Muscle layer of duodenum (tissue), 2 donors: Measurements from ENCODE around the gene CD180.

ENCODE experiments used
- H3K27ac ChIP-seq: one replicate; pipeline ENCODE4 v1.7.0; 2013; ENCODE audit warnings: mild to moderate bottlenecking, low read length
- H3K27me3 ChIP-seq: one replicate; pipeline ENCODE4 v1.7.0; 2013; ENCODE audit warnings: low read depth, mild to moderate bottlenecking, control low read depth, low read length
- H3K36me3 ChIP-seq, 2 donors: one replicate each; pipeline ENCODE4 v1.7.0; 2013; ENCODE audit warnings: low read length in 2 of 2, control low read depth in 1 of 2, mild to moderate bottlenecking in 1 of 2; ENCODE audit not compliant: insufficient read depth in 2 of 2, control insufficient read depth in 1 of 2
- H3K4me1 ChIP-seq, 2 donors: one replicate each; pipeline ENCODE4 v1.7.0; 2013; ENCODE audit warnings: low read length in 2 of 2, mild to moderate bottlenecking in 2 of 2, control low read depth in 1 of 2, moderate library complexity in 1 of 2; ENCODE audit not compliant: insufficient read depth in 2 of 2, control insufficient read depth in 1 of 2
- H3K4me3 ChIP-seq, 2 donors: one replicate each; pipeline ENCODE4 v1.7.0; 2013; ENCODE audit warnings: low read length in 2 of 2, low read depth in 1 of 2, mild to moderate bottlenecking in 1 of 2
- H3K9me3 ChIP-seq, 2 donors: one replicate each; pipeline ENCODE4 v1.7.0; 2013; ENCODE audit warnings: low read length in 2 of 2, control low read depth in 1 of 2, mild to moderate bottlenecking in 1 of 2; ENCODE audit not compliant: control insufficient read depth in 1 of 2
- donor health status: healthy.

CD180 gene

DNA sequence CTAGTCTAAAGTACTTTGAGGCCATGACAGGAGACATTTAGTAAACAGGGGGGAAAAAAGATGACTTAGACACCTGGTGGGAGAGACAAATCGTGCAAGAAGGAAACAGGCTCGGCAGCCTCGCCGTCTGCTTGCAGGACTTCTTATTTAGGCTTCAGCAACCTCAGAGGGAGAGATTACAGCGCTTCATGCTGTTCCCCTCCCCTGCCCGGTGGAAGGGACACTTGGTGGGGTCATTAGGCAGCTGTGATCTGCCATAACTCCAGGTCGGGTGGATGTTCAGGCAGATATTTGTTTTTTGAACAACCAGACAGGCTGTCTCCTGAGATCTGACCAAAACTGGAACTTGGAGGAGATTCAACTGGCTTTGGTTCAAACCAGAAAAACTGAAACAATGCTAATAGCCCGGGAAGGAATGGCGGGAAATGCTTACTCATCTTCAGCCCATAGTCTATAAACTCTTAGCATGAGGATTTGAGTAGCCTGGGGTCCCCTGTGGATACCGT, 38.1 kb upstream of the CD180 start:
- Histone ChIP-seq H3K4me1 (no peaks in the 10 kb centered on the region), H3K4me3 (peak overlapping the region; percentile 40 to 44), H3K27me3 (no peaks in the 10 kb centered on the region), H3K36me3 (no peaks in the 10 kb centered on the region), H3K9me3 (no peaks in the 10 kb centered on the region), H3K27ac (peak overlapping the region; percentile 61)

DNA sequence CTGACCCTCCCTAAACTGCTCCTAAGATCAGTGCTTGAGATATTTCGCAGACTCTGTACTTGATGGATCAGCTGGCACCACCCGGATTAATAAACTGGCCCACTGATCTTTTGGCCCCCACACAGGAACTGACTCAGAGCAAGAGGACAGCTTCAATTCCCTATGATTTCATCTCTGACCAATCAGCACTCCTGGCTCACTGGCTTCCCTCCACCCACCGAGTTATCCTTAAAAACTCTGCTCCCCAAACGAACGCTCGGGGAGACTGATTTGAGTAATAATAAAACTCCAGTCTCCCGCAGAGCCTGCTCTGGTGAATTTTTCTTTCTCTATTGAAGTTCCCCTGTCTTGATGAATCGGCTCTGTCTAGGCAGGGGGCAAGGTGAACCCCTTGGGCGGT, 36.5 kb upstream of the CD180 start:
- Histone ChIP-seq H3K9me3 (no peaks in the 10 kb centered on the region), H3K4me1 (no peaks in the 10 kb centered on the region), H3K27me3 (no peaks in the 10 kb centered on the region), H3K4me3 (no peak overlapping the region), H3K36me3 (no peaks in the 10 kb centered on the region), H3K27ac (no peak overlapping the region)

DNA sequence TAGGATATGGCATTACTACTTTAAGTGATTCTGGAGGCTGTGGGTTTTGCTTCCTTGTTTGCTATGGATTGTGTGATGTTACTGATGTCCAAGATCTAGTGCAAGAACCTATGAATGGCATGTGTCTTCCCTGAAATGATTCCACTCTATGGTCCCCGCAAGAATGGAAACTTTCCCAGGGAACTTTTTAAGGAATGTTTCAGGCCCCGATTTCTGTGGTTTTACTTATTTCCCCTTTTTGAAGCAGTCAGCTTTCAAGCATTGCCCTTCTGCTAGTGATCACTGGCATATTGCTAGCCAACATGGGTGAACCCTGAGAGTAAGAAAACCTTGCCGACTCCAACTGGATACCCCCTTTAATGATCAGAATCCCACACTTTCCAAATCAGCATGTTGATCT, 26.6 kb upstream of the CD180 start:
- H3K27me3 ChIP-seq: no peaks in the 10 kb centered on the region
- no peaks in the 10 kb centered on the region for H3K36me3 ChIP-seq
- no peak overlapping the region for H3K27ac ChIP-seq
- no peak overlapping the region for H3K4me3 ChIP-seq
- H3K9me3 ChIP-seq: no peaks in the 10 kb centered on the region
- no peaks in the 10 kb centered on the region for H3K4me1 ChIP-seq

DNA sequence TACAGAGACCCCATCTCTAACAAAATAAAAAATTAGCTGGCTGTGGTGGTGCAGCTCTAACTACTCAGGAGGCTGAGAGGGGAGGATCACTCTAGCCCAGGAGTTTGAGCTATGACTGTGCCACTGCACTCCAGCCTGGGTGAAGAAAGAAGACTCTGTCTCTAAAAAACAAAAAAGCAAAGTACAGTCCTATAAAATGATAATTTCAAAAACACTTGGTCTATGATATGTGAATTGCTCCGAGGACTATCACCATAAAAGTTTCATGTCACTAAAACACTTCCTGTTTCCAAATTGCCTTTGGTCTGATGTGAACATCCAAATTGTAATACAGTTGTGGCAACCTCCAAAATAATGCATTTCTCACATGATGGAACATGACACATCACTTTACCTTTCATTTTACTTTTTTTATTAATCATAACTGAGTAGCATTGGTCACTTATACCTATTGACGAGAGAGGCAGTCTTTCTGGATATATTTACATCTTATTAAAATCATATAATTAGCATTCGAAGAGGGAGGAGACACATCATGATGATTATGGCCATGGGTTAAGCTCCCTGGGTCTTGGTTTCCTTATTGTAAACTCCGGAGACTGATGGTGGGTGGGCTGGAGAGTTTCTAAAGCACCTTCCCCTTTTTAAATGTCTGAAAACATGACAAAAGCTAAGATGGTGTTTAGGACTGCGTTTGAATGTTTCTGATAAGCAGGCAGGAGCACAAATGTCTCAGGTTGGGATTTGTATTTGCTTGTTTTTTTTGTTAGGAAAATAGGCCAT, 25.8 kb upstream of the CD180 start:
- no peaks in the 10 kb centered on the region for H3K27me3 ChIP-seq
- H3K36me3 ChIP-seq: no peaks in the 10 kb centered on the region
- H3K4me1 ChIP-seq: no peaks in the 10 kb centered on the region
- H3K27ac ChIP-seq: no peak overlapping the region
- H3K9me3 ChIP-seq: no peaks in the 10 kb centered on the region
- H3K4me3 ChIP-seq: no peak overlapping the region

DNA sequence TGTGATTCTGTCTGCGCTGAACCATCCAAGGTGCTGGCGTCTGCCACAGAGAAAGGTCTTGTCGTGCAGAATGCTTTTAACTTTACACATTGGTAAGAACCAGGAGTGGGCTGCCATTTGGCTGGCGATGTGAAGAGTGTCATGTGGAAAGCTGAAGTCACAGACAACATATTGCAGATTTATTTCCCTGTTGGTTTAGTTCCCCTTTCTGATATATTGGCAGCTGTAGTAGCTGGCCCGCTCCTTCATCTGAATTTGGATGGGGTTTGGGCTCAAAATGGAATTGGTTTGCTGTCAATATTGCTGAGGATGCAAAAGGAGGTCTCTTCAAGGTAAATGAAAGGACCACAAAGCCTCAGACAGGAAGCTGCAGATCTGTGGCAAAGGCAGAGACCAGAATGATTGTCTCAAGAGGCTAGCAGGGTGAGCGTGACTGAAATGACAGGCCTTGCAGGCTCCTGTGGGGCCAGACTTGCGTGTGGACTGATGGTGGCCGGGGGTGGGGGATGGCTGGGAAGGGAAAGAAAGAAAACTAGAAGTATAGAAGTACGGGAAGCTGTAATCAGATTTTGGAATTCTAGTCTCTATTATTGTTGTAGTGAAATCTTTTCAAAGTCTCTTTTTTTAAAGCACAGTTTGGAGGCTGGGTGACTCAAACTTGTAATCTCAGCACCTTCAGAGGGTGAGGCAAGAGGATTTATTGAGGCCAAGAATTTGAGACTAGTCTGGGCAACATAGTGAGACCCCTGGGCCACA, 25.1 kb upstream of the CD180 start:
- Histone ChIP-seq H3K36me3 (no peaks in the 10 kb centered on the region), H3K4me3 (no peak overlapping the region), H3K27me3 (no peaks in the 10 kb centered on the region), H3K27ac (no peak overlapping the region), H3K4me1 (no peaks in the 10 kb centered on the region), H3K9me3 (no peaks in the 10 kb centered on the region)

DNA sequence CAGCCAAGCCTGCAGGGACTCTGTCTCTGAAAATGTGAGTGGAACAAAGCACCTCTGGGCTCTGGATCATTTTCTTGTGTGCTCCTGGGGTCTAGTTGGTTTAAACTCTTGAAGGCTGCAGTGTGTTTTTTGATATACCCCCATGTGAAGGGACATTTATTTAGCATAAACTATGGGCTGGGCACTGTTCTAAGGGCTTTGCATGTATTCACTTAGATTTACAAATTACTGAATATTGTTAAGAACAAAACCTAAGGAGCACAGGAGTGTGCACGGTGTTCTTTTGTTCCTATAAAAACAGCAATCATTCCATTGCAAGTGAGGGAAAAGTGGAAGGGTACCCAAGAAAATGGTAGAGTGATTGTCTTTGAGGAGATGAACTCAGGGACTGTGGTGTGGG, 20.0 kb upstream of the CD180 start:
- no peak overlapping the region for H3K27ac ChIP-seq
- H3K27me3 ChIP-seq: no peaks in the 10 kb centered on the region
- H3K9me3 ChIP-seq: no peaks in the 10 kb centered on the region
- H3K4me3 ChIP-seq: no peak overlapping the region
- H3K36me3 ChIP-seq: no peaks in the 10 kb centered on the region
- peaks cover 4 to 8% of the 10 kb centered on the region in 2 donors for H3K4me1 ChIP-seq

DNA sequence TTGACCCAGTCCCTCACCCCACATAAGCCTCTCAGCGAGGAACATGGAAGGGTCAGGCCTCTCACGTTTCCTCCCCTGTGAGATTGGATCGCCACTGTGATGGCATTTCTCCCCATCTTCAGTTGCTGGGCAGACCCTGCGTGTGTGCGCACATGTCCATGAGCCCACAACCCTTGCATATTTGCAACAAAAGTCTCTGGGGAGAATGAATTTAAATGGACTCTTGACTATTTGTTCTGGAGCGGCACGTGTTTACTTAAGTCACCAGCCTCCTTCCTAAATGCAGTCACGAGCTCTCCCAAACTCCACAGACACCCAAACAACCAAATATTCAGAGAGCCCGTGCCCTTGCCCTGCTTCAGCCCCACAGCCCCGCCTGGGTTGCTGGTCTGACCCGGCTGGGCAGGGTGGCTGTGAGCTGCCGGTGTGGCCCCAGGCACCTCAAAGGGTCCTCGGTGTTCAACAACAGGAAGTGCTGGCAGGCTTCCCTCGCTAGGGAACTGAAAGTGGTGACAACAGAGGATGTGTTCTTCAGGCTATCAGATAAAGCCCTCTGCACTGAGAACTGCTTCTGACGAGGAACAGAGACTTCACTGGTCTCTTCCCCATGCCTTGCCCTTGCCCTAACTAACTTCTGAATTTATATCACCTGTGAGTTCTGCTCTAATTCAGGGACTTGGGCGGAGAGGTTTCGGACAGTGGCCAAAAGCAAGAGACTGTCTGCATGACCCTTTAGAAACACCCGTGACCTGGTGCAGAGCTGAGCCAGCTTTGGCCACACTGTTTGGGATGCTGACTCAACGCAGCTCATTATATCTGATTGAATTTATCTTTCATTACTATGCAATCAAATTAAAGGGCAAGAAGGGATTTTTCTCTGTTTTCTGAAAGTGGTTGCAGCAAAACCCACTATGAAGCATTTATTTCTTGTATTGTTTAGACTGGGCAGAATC, 19.2 kb upstream of the CD180 start:
- Histone ChIP-seq H3K27me3 (no peaks in the 10 kb centered on the region), H3K4me3 (peak overlapping the region in 1 of 2 donors; percentile 37), H3K36me3 (no peaks in the 10 kb centered on the region), H3K27ac (peak overlapping the region; percentile 70), H3K4me1 (peaks cover 4 to 8% of the 10 kb centered on the region in 2 donors), H3K9me3 (no peaks in the 10 kb centered on the region)

DNA sequence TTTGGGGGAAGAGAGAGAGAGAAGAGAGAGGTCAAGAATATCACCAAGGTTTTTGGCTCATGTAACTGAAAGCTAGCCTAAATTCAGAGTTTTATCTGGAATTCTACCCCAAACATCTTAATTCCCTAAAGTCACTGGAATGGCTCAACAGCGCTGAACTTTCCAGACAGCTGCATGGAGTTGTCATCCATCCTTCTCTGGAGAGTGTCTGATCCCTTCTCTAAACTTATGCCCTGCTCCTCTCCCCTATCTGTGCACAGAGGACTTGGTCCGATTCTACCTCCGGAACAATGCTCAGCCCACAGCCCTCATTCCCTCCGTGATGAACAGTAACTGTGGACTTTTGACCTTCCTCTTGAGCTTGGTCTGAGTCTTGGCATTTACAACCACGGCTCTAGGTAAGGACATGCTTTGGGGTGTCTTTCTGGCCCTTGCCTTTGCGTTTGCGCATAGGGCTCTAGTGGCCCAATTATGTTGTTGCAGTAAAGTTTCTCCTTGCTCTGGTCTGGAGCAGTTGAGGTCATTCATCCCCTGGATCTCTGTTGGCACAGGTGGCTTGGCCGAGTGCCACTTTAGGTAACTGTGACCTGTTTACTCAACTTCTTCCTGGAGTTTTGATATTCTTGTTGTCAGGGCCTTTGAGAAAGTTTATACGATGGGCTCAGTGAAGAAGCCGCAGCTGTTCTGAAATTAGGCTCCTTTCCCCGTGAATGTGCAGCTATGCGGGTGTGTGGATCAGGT, 18.3 kb upstream of the CD180 start:
- Histone ChIP-seq H3K27ac (peak overlapping the region; percentile 40), H3K36me3 (no peaks in the 10 kb centered on the region), H3K4me3 (no peak overlapping the region), H3K9me3 (no peaks in the 10 kb centered on the region), H3K4me1 (peaks cover 4 to 8% of the 10 kb centered on the region in 2 donors), H3K27me3 (no peaks in the 10 kb centered on the region)

DNA sequence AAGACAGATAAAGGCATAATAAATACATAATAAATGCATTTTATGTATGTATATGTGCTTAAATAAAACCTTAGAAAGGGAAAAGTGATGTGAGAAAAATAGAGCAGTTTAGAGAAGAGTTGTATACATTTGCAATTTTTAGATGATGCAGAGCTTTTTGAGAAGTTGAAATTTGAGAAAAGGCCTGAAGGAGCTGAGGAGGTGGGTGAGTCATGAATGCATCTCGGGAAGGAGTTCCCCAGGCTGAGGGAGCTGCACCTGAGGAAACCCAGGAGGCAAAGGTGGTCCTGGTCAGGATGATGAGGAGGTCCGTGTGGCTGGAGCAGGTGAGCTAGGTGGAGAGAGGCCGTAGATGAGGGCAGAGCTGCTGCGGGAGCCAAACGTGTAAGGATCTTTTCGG, 17.4 kb upstream of the CD180 start:
- Histone ChIP-seq H3K9me3 (no peaks in the 10 kb centered on the region), H3K4me3 (no peak overlapping the region), H3K4me1 (peaks cover 4 to 8% of the 10 kb centered on the region in 2 donors), H3K27ac (no peak overlapping the region), H3K27me3 (no peaks in the 10 kb centered on the region), H3K36me3 (no peaks in the 10 kb centered on the region)

DNA sequence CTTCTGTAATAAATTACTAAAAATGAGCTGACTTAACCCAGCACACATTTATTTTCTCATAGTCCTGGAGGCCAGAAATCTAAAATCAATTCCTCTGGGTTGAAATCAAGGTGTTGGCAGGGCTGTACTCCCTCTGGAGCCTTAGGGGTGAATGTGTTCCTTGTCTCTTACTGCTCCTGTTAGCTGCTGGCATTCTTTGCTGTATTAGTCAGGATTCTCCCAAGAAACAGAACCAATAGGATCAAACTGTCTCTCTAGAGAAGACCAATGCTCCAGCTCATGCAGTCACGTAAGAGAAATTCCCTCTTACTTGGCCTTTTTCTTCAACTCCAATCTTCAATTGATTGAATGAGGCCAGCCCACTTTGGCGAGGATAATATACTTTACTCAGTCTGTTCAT, 15.3 kb upstream of the CD180 start:
- no peaks in the 10 kb centered on the region for H3K27me3 ChIP-seq

More for the DNA sequence above, 15.3 kb upstream of the CD180 start:
- Histone ChIP-seq H3K4me3 (no peak overlapping the region), H3K4me1 (peaks cover 4 to 8% of the 10 kb centered on the region in 2 donors), H3K9me3 (no peaks in the 10 kb centered on the region), H3K36me3 (no peaks in the 10 kb centered on the region), H3K27ac (no peak overlapping the region)
